MV-4-11 (cell line): ENCODE results near the gene PDE4D.
"Not testable (repeated sequence)": the region's sequence is repeated elsewhere in the genome, so short reads cannot be mapped to it uniquely, and the experiment has no call there.

Experiments used
- DNase-seq: peaks from one replicate; lab custom pipeline; 2025; lab: John Stamatoyannopoulos, UW

PDE4D gene

DNA sequence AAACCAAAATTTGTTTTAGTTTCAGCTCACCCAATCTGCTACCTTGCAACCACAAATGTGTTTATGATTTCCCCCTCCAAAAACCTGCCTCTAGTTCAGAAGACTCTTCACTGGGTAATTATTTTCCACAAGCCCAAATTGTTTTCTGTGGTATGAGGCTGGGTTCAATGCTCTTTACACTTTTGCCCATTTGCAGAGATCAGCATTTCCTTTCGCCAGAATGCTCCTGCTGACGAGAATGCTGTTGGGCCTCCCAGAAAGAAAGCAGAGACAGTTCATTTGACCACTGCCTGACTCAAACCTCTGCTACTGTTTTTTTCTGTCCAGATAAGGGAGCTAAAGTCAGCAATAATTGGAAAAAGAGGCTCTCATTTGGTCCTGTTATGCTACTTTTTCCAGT lies 427.3 kb downstream of the PDE4D start:
- no peak for DNase-seq

GRCh38 chr5:59464969-59465368 lies 428.6 kb downstream of the PDE4D start:
- no peak for DNase-seq

- not testable (repeated sequence) for DNase-seq
Measured at GRCh38 chr5:59463618-59464166, 429.8 kb downstream of the PDE4D start.

GRCh38 chr5:59462956-59463355 lies 430.6 kb downstream of the PDE4D start:
- DNase-seq, result no peak

- DNase-seq, result no peak
Measured at GRCh38 chr5:59460368-59461153, 433.0 kb downstream of the PDE4D start.

- no peak for DNase-seq
Measured at GRCh38 chr5:59458966-59459729, 434.4 kb downstream of the PDE4D start.

- no peak for DNase-seq
Measured at GRCh38 chr5:59458321-59458720, 435.2 kb downstream of the PDE4D start.

GRCh38 chr5:59449905-59450644 lies 443.5 kb downstream of the PDE4D start:
- DNase-seq, result no peak

- no peak for DNase-seq
Measured at GRCh38 chr5:59446356-59446755, 447.2 kb downstream of the PDE4D start.

DNA sequence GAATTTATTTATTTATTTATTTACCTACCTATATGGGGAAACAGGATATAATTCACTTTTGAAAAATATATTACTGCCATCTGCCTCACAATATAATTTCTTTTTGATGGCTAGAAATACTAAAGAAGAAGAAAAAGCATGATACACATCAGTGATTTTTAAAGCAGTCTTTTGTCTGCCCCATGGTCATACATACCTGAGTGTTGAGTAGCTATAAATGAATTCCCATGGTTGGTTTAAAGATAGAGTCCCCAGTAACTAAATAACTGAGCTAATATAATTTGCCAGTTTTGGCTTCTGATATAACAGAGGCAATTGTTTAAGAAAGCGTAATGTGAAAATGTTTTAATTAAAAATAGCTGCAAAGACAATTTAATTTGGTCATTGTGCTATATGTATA lies 447.8 kb downstream of the PDE4D start:
- no peak for DNase-seq

DNA sequence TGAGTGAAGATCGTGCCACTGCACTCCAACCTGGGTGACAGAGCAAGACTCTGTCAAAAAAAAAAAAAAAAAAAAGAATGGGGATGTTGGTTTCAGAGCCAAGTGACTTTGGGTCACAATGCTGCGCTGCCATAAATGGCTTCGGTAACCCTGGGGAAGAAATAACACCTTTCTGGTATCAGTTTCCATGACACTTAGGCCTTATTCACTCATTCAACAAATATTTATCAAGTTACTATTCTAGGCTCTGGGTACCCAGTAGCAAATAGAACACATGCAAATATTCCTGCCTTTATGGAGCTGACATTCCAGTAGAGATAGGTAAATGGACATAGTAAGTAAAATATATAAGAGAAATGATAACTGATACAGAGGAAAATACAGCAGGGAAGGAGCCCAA lies 454.2 kb downstream of the PDE4D start:
- no peak for DNase-seq

DNA sequence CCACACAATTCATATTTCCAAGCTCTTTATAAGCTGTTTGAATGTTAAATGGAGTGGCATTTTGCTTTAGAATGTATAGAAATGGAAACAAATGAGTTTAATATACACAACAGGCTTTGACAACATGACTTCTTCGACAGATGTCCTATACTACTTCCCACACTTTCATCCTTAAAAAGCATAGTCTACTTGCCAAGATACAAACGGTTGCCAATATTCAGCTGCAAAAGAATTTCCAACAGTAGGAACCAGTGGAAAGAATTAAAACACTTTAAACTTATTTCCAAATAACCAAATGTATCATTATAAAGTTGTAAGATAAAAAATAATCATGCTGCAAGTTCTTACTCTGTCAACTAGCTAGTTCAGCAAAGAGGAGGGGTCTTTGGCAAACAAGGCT lies 456.4 kb downstream of the PDE4D start:
- DNase-seq, result no peak

DNA sequence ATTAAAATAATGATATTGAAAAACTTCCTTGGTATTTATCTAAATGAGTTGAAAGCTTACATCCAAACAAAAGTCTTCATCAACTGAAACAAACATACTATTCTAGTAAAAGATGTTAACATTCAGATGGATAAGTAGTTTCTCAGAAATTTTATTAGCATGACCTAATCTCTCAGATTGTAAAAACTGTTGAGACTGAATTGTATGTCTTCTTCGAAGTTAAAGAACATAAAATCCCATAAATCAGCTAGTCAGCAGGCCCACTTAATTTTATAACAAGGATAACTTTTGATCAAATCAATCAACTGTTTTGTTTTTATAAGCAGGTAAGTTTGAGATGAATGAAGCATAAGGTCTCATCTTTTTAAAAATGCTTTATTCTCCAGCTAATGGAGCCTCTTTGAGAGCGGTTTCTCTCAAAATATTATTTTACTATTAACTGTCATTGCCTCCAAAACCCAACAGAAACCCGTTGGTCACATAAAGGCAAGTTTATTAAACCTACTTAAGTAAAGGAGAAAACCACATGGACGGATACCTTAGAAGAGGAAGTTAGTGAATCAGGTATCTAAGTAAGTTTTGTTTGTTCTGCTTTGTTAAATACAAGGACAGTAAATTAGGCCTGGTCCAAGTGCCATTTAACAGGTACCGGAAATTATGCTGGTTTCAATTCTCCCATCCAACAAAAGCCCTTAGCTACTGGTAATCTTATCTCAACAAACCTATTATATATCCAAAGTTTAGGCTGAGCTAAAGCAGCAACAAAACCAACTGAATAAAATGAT lies 457.0 kb downstream of the PDE4D start:
- no peak for DNase-seq

DNA sequence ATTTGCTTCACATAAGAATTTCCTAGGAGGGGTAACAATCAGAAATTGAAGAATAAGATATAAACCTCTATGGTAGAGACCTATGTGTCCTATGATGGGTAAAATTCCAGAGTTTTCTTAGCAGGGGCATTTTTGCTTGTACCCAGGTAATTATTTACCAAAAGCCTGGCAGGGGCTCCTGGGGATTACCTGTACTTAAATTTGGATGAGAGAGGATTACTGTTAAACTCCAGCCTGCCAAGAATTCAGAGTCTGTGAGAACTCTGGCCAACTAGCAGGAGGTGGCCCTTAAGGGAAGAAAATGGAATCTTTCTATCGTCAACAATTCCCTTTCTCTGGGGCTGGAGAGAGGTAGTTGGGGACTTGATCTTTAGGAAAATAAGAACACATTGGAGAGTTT lies 460.4 kb downstream of the PDE4D start:
- no peak for DNase-seq

DNA sequence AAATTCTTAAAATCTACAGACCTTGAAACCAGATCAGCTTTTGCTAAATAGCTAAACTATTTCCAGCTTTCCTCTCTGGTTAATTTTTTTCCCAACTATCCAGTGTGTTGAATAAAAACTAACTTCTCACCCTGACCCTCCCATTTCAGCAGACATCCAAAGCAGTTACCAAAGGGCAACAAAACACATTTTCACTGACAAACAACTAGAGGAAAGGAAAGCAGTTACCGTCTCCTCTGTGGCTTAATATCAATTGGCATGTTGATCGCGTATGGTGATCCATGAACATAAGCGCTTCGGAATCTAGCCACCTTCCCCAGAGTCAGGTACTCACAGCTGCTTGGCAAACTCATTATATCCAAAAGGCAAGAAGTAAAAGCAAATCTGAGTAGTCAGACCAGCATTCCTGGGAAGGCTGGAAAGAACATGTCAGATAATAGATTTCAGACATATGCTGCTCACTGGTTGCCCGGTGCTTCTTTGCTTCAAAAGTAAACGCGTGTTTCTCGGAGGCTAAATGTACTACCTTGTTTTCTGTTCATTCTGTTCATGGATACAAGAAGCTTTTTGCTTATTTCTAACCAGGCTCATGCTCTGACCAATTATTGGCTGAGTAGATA lies 463.4 kb downstream of the PDE4D start:
- no peak for DNase-seq

GRCh38 chr5:59428391-59428790 lies 465.1 kb downstream of the PDE4D start:
- no peak for DNase-seq

DNA sequence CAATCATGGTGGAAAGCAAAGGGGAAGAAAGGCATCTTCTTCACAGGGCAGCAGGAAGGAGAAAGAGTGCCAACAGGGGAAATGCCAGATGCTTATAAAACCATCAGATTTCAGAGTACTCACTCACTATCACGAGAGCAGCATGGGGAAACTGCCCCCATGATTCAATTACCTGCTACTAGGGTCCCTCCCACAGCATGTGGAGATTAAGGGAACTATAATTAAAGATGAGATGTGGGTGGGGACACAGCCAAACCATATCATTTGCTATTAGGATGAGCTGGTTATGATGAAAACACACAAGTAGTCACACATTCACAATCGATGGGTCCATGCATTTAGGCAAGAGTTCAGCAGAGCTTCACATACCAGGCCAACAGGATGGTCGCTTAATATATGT lies 469.0 kb downstream of the PDE4D start:
- DNase-seq, result no peak

GRCh38 chr5:59423021-59423420 lies 470.5 kb downstream of the PDE4D start:
- no peak for DNase-seq

GRCh38 chr5:59421986-59422941 lies 471.3 kb downstream of the PDE4D start:
- no peak for DNase-seq

DNA sequence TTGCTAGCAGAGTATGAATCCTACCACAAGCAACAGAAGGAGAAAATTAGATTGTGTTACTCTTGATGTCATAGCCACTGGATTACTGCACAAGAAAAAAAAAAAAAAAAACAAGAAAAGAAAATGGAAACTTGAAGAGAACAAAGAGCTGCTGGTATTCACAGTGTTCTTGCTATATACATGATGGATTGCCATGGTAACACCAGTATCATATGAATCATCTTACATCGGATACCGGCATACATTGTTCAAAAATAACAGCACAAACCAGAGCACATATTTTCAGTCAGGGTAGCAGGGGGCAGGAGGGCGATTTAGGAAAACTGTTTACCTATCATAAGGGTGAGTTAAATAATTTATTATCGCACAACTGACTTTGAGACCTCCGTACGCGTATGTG lies 472.9 kb downstream of the PDE4D start:
- DNase-seq, result no peak
